ENCODE data around the gene RNF146.
"Not testable (repeated sequence)": the region's sequence is repeated elsewhere in the genome, so short reads cannot be mapped to it uniquely, and the experiment has no call there.

The RNF146 gene

DNA sequence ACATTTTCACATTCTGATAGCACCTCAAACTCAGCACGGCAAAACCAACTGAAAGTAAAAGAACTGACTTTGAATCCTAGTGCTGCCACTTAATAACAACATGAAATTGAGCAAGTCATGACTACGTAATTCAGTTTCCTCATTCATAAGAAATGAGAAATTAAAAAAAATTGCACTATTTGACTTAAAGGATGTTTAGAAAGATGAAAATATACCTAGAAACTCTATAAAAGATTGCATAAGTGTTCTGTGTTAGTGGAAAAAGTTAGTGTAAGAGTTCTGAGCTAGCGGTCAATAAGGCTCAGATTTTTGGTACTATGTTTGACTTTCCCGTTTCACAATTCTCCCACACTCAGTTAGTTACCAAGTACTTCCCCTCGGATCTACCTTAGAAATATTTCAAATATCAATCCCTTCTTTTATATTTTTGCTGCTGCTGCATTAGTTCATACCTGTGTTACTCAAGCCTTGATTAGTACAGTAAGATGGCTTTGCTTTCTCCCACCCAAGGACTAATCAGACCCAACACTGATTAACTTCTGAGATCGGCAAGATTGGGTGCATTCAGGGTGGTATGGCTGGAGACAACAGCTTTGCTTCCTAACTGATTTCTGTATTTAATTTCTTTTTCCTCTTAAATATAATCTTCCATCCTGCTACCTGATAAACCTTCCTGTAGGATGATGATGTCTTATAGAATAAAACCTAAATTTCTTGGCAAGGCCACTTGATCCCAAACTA is 50.9 kb downstream of the RNF146 start:
- H4K91ac ChIP-seq (ENCODE audit: low read depth, low read length): no peak overlapping the region
- H3K9ac ChIP-seq (ENCODE audit: low read length): no peak overlapping the region
- H3K4me3 ChIP-seq (ENCODE audit: low read depth, low read length): no peak overlapping the region
- H3K14ac ChIP-seq (ENCODE audit: low read length): no peak overlapping the region
- H2BK12ac ChIP-seq (ENCODE audit: low read length): no peak overlapping the region
- H3K27ac ChIP-seq (ENCODE audit: low read depth, low read length): no peak overlapping the region
- H2AFZ ChIP-seq (ENCODE audit: insufficient read depth, low read length, poor library complexity): no peak overlapping the region
- H2BK120ac ChIP-seq (ENCODE audit: insufficient read depth, low read length, poor library complexity): no peak overlapping the region
- no peak overlapping the region for H3K23ac ChIP-seq (ENCODE audit: low read length)
- H4K12ac ChIP-seq (ENCODE audit: low read depth, low read length): no peak overlapping the region
- no peaks in the 10 kb centered on the region for H3K79me1 ChIP-seq (ENCODE audit: low read length)
- H3K4ac ChIP-seq (ENCODE audit: low read depth, low read length): no peak overlapping the region
- peaks cover 2 to 4% of the 10 kb centered on the region in 2 experiments for H3K36me3 ChIP-seq (ENCODE audit: control insufficient read depth in 1 of 2, insufficient read depth in 2 of 2, low read length in 2 of 2)
- no peaks in the 10 kb centered on the region for H3K9me3 ChIP-seq (ENCODE audit: insufficient read depth, low read depth, low read length)
- no peak overlapping the region for H4K8ac ChIP-seq (ENCODE audit: low read depth, low read length)
- no peak overlapping the region for H3K18ac ChIP-seq (ENCODE audit: low read length)
- WGBS (ENCODE audit: extremely low coverage, insufficient coverage, insufficient read length): no CpG with 5 or more reads among the region's 6 CpGs
- no peaks in the 10 kb centered on the region for H3K4me1 ChIP-seq (ENCODE audit: control insufficient read depth in 1 of 2, insufficient read depth in 2 of 2, low read length in 2 of 2)
- no peak overlapping the region for H2BK5ac ChIP-seq (ENCODE audit: low read depth, low read length, poor library complexity)
- no peaks in the 10 kb centered on the region for H3K27me3 ChIP-seq (ENCODE audit: insufficient read depth, low read length)
- no peak overlapping the region for H3K4me2 ChIP-seq (ENCODE audit: low read length)
- no peaks in the 10 kb centered on the region for H3K79me2 ChIP-seq (ENCODE audit: control insufficient read depth, insufficient read depth, low read length, poor library complexity)
- H2AK5ac ChIP-seq (ENCODE audit: low read length): no peak overlapping the region
- no peak for DNase-seq

DNA sequence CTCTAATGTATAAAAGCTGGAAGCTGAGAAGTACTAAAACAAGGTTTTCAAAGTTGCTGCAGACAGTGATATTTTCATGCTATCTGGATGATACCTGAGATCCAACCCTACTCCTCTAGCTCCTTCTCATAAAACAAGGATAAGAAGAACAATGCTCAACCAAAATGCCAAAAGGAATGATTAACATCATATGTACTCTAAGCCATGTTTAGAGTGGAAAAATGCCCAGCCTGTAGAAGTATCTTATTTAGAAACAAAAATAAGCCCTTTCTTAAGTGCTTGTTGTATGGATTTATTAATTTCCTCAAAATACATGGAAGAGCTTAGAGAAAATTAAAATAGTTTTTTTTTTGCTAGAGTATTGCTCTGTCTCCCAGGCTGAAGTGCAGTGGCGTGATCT is 53.0 kb downstream of the RNF146 start:
- Histone ChIP-seq H2BK120ac (ENCODE audit: insufficient read depth, low read length, poor library complexity) (no peak overlapping the region), H3K4me1 (ENCODE audit: control insufficient read depth in 1 of 2, insufficient read depth in 2 of 2, low read length in 2 of 2) (no peaks in the 10 kb centered on the region), H3K79me1 (ENCODE audit: low read length) (no peaks in the 10 kb centered on the region), H3K18ac (ENCODE audit: low read length) (no peak overlapping the region), H4K12ac (ENCODE audit: low read depth, low read length) (no peak overlapping the region), H3K27ac (ENCODE audit: low read depth, low read length) (no peak overlapping the region), H4K91ac (ENCODE audit: low read depth, low read length) (no peak overlapping the region), H2BK5ac (ENCODE audit: low read depth, low read length, poor library complexity) (no peak overlapping the region), H3K4me2 (ENCODE audit: low read length) (no peak overlapping the region), H3K36me3 (ENCODE audit: control insufficient read depth in 1 of 2, insufficient read depth in 2 of 2, low read length in 2 of 2) (peaks cover 0 to 2% of the 10 kb centered on the region in 2 experiments), H3K23ac (ENCODE audit: low read length) (no peak overlapping the region), H3K4me3 (ENCODE audit: low read depth, low read length) (no peak overlapping the region), H2AK5ac (ENCODE audit: low read length) (no peak overlapping the region), H4K8ac (ENCODE audit: low read depth, low read length) (no peak overlapping the region), H2AFZ (ENCODE audit: insufficient read depth, low read length, poor library complexity) (no peak overlapping the region), H3K4ac (ENCODE audit: low read depth, low read length) (no peak overlapping the region), H3K9me3 (ENCODE audit: insufficient read depth, low read depth, low read length) (no peaks in the 10 kb centered on the region), H2BK12ac (ENCODE audit: low read length) (no peak overlapping the region), H3K14ac (ENCODE audit: low read length) (no peak overlapping the region), H3K79me2 (ENCODE audit: control insufficient read depth, insufficient read depth, low read length, poor library complexity) (no peaks in the 10 kb centered on the region), H3K27me3 (ENCODE audit: insufficient read depth, low read length) (no peaks in the 10 kb centered on the region), H3K9ac (ENCODE audit: low read length) (no peak overlapping the region)
- WGBS (ENCODE audit: extremely low coverage, insufficient coverage, insufficient read length): no CpG with 5 or more reads among the region's 1 CpG
- DNase-seq: no peak

DNA sequence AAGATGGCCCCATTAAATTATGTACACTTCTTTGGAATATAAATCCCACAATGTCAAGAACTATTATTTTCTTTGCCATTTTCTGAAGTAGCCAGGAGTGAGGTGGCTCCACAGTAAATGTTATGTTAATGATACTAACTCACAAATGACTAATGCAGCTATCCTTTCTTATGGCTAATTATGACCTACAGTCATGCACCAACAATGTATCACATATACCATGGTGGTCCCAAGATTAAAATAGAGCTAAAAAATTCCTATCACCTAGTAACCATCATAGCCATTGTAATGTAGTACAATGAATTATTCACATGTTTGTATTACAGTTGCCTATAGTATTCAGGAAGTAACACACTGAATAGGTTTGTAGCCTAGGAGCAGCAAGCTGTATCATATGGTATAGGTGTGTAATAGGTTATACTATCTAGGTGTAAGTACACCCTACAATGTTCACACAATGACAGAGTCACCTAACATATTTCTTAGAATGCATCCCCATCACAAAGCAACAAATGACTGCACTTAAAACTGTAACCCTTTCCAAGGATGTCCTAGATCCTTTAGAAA is 61.5 kb downstream of the RNF146 start:
- no peaks in the 10 kb centered on the region for H3K79me2 ChIP-seq (ENCODE audit: control insufficient read depth, insufficient read depth, low read length, poor library complexity)
- no peak overlapping the region for H3K23ac ChIP-seq (ENCODE audit: low read length)
- H3K79me1 ChIP-seq (ENCODE audit: low read length): no peaks in the 10 kb centered on the region
- DNase-seq: no peak
- H3K9ac ChIP-seq (ENCODE audit: low read length): no peak overlapping the region
- no peak overlapping the region for H2AK5ac ChIP-seq (ENCODE audit: low read length)
- no peaks in the 10 kb centered on the region for H3K4me1 ChIP-seq (ENCODE audit: control insufficient read depth in 1 of 2, insufficient read depth in 2 of 2, low read length in 2 of 2)
- no peak overlapping the region for H3K4me2 ChIP-seq (ENCODE audit: low read length)
- no peak overlapping the region for H4K8ac ChIP-seq (ENCODE audit: low read depth, low read length)
- no peak overlapping the region for H3K14ac ChIP-seq (ENCODE audit: low read length)
- H4K91ac ChIP-seq (ENCODE audit: low read depth, low read length): no peak overlapping the region
- H2BK5ac ChIP-seq (ENCODE audit: low read depth, low read length, poor library complexity): no peak overlapping the region
- no peak overlapping the region for H4K12ac ChIP-seq (ENCODE audit: low read depth, low read length)
- no peak overlapping the region for H3K27ac ChIP-seq (ENCODE audit: low read depth, low read length)
- no peaks in the 10 kb centered on the region for H3K27me3 ChIP-seq (ENCODE audit: insufficient read depth, low read length)
- H3K36me3 ChIP-seq (ENCODE audit: control insufficient read depth in 1 of 2, insufficient read depth in 2 of 2, low read length in 2 of 2): peaks cover 5 to 6% of the 10 kb centered on the region in 2 experiments
- no peak overlapping the region for H3K4ac ChIP-seq (ENCODE audit: low read depth, low read length)
- H2AFZ ChIP-seq (ENCODE audit: insufficient read depth, low read length, poor library complexity): no peak overlapping the region
- H2BK120ac ChIP-seq (ENCODE audit: insufficient read depth, low read length, poor library complexity): no peak overlapping the region
- no peak overlapping the region for H3K18ac ChIP-seq (ENCODE audit: low read length)
- H3K4me3 ChIP-seq (ENCODE audit: low read depth, low read length): no peak overlapping the region
- H2BK12ac ChIP-seq (ENCODE audit: low read length): no peak overlapping the region
- H3K9me3 ChIP-seq (ENCODE audit: insufficient read depth, low read depth, low read length): no peaks in the 10 kb centered on the region

DNA sequence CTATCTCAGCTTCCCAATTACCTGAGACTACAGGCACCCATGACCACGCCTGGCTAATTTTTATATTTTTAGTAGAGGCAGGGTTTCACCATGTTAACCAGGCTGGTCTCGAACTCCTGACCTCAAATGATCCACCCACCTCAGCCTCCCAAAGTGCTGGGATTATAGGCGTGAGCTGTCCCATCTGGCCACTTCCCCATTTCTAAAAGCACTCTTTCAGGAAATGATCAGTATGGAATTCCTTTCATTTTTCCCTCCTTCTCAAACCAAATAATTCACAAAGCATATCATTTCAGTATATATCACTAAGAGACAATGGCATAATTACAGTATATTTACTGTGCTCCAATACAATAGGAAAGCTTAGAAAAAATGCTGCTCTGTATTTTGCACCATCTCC is 64.6 kb downstream of the RNF146 start:
- H3K4ac ChIP-seq (ENCODE audit: low read depth, low read length); H3K18ac ChIP-seq (ENCODE audit: low read length); H4K12ac ChIP-seq (ENCODE audit: low read depth, low read length); H2AK5ac ChIP-seq (ENCODE audit: low read length); H3K27me3 ChIP-seq (ENCODE audit: insufficient read depth, low read length); H3K4me3 ChIP-seq (ENCODE audit: low read depth, low read length); H2BK5ac ChIP-seq (ENCODE audit: low read depth, low read length, poor library complexity); H4K91ac ChIP-seq (ENCODE audit: low read depth, low read length); H2BK120ac ChIP-seq (ENCODE audit: insufficient read depth, low read length, poor library complexity); H2AFZ ChIP-seq (ENCODE audit: insufficient read depth, low read length, poor library complexity); H3K14ac ChIP-seq (ENCODE audit: low read length); H3K4me1 ChIP-seq (ENCODE audit: control insufficient read depth in 1 of 2, insufficient read depth in 2 of 2, low read length in 2 of 2); H3K27ac ChIP-seq (ENCODE audit: low read depth, low read length); H3K36me3 ChIP-seq (ENCODE audit: control insufficient read depth in 1 of 2, insufficient read depth in 2 of 2, low read length in 2 of 2); H4K8ac ChIP-seq (ENCODE audit: low read depth, low read length); H3K4me2 ChIP-seq (ENCODE audit: low read length); H3K23ac ChIP-seq (ENCODE audit: low read length); H3K9ac ChIP-seq (ENCODE audit: low read length); H3K79me1 ChIP-seq (ENCODE audit: low read length); H2BK12ac ChIP-seq (ENCODE audit: low read length); H3K79me2 ChIP-seq (ENCODE audit: control insufficient read depth, insufficient read depth, low read length, poor library complexity); H3K9me3 ChIP-seq (ENCODE audit: insufficient read depth, low read depth, low read length); DNase-seq: not testable (repeated sequence)
- WGBS (ENCODE audit: extremely low coverage, insufficient coverage, insufficient read length): no CpG with 5 or more reads among the region's 3 CpGs
